Motor neuron (in vitro differentiated cells): ENCODE data around the gene SENP7. TPM values are rescaled to one million over a fixed set of nuclear protein-coding genes. Genes with fewer than 3 reads are reported as not detected.

ENCODE experiments used
- ATAC-seq, 8 experiments: fragments of 200-7000 bp; cut with Tn5 transposase; replicated peaks in 6 of 8; 2 replicates each; pipeline ENCODE4 v1.8.0; 2021; ENCODE audit warnings: mild to moderate bottlenecking in 8 of 8, moderate library complexity in 8 of 8
- H3K27ac ChIP-seq, 2 donors: fragments of 250-450 bp; sonication (Bioruptor Pico); 2 replicates each; pipeline ENCODE4 v1.9.0; 2021; ENCODE audit warnings: antibody characterized with exemption in 2 of 2, mild to moderate bottlenecking in 2 of 2, moderate library complexity in 1 of 2
- H3K4me1 ChIP-seq, 2 donors: fragments of 250-450 bp; sonication (Bioruptor Pico); replicated peaks in 1 of 2; 2 replicates each; pipeline ENCODE4 v1.6.1; 2021; ENCODE audit warnings: antibody characterized with exemption in 2 of 2, mild to moderate bottlenecking in 2 of 2, moderate library complexity in 1 of 2
- H3K4me3 ChIP-seq, 5 donors: fragments of 250-450 bp; sonication (Bioruptor Pico); 2 replicates each; pipeline ENCODE4 v1.9.0; 2021; ENCODE audit warnings: antibody characterized with exemption in 5 of 5, mild to moderate bottlenecking in 5 of 5, moderate library complexity in 4 of 5
- WGBS, 10 experiments: fragments of 450-650 bp; shearing (Covaris generic); methylation state at CpG; one replicate each; pipeline ENCODE4 v1.0.0; 2022; 5-methylcytosine and 5-hydroxymethylcytosine counted together
- in situ Hi-C, 9 experiments: fragments of 400-800 bp; cut with MboI; loops; one replicate each; pipeline ENCODE4 v1.15.0; 2021; ENCODE audit warnings: low sequenced_read_pairs in 9 of 9, low pct_unique_long_range_greater_than_20kb in 2 of 9; ENCODE audit not compliant: unreplicated experiment in 9 of 9
- total RNA-seq, 8 experiments: library from RNA; unstranded; fragments of 300-600 nt; gene quantifications; 2 replicates each; pipeline versions ENCODE4 v1.2.3 to v1.2.4, GENCODE V29; 2022

Gene SENP7
- total RNA-seq, 8 experiments from 2014 or later: 9.3 to 77.7 (median 43.7) TPM

DNA sequence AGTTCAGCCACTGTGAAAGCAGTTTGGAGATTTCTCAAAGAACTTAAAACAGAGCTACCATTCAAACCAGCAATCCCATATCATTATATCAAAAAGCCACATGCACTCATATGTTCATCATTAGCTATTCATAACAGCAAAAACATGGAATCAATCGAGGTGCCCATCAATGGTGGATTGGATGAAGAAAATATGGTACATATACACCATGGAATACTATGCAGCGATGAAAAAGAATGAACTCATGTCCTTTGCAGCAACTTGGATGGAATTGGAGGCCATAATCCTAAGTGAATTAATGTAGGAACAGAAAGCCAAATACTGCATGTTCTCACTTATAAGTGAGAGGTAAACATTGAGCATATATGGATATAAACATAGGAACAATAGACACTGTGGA is 224.7 kb downstream of the SENP7 start:
- H3K4me3 ChIP-seq: no peak overlapping the region
- 33 to 72% (median 53%) methylated on average over 1 to 2 of the region's 2 CpGs; no CpG with 5 or more reads in 4 of the 10 experiments for WGBS, 10 experiments
- no peak for ATAC-seq
- H3K27ac ChIP-seq: no peak overlapping the region
- in situ Hi-C loops: no loop called here
- H3K4me1 ChIP-seq: no peaks in the 10 kb centered on the region

DNA sequence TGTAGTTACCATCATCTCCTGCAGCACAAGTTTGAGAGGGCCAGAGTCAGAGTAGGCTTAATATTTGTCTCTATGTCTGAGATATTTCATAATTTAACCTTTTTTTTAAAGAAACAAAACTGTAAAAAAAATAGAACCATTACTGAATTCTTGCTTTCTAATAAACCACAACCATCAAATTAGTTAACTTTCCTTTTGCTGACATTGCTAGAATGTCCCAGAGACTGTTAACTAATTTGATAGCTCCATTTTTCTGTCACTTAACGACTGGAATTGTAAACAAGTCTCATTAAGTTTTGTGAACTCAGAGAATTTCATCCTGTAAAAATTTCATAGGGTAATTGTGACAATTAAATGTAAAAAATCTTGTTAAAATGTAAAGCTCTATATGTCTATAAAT is 228.3 kb downstream of the SENP7 start:
- ATAC-seq: no peak
- Histone ChIP-seq H3K4me3 (no peak overlapping the region), H3K4me1 (peaks cover 0 to 3% of the 10 kb centered on the region in 2 donors), H3K27ac (no peak overlapping the region)
- WGBS, 10 experiments: 0 to 88% (median 56%) methylated on average over 1 of the region's 1 CpG; no CpG with 5 or more reads in 3 of the 10 experiments
- in situ Hi-C loops: no loop called here

DNA sequence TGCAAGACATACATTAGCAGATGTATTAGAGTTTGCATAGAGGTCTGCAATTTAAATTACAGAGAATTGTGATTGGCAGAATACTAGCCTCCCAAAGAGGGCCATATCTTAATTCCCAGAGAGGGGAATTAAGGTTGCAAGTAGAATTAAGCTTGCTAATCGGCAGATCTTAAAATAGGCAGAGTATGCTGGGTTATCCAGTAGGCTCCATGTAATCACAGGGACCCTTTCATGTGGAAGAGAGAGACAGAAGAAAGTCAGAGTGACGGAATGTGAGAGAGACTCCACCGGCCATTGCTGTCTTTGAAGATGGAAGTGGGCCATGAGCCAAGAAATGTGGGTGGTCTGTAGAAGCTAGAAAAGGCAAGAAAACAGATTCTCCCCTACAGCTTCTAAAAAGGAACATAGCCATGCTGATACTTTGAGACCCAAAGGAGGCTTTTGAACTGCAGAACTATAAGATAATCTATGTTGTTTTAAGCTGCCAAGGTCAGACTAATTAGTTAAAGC is 231.4 kb downstream of the SENP7 start:
- in situ Hi-C loops: no loop called here
- no peak for ATAC-seq
- Histone ChIP-seq H3K27ac (no peak overlapping the region), H3K4me1 (peaks cover 0 to 3% of the 10 kb centered on the region in 2 donors), H3K4me3 (no peak overlapping the region)
- 0 to 86% (median 50%) methylated on average over 1 to 3 of the region's 3 CpGs; no CpG with 5 or more reads in 3 of the 10 experiments for WGBS, 10 experiments

DNA sequence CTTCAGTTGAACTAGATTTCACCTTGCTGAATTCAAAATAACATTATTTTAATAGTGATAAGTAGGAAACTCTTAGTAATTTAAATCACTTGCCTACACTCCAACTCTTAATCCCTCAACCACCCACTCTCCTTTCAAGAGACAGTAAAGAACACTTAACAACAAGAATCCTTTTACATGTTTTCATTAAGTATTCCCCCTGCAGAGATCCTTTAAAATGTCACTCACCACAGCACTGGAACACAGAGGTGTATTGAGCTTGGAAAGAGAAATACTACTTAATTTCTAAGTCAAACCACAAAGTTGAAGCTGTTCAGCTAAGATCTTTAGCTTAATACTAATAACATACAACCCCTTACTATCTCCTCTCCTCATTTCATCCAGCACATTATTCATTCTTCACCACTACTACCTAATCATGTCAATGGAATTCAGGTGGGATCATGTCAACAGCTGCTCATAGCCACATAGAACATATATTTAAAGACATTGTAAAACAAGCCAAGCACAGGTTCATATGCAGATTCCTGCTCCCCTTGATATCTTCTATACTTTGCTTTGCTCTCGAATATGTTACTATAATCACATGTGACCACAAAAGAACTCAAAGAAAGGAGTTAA is 233.1 kb downstream of the SENP7 start:
- 30 to 100% (median 86%) methylated on average over 1 of the region's 1 CpG; no CpG with 5 or more reads in 2 of the 10 experiments for WGBS, 10 experiments
- Histone ChIP-seq H3K4me3 (no peak overlapping the region), H3K4me1 (peaks cover 0 to 3% of the 10 kb centered on the region in 2 donors), H3K27ac (no peak overlapping the region)
- in situ Hi-C loops: no loop called here
- ATAC-seq: no peak

DNA sequence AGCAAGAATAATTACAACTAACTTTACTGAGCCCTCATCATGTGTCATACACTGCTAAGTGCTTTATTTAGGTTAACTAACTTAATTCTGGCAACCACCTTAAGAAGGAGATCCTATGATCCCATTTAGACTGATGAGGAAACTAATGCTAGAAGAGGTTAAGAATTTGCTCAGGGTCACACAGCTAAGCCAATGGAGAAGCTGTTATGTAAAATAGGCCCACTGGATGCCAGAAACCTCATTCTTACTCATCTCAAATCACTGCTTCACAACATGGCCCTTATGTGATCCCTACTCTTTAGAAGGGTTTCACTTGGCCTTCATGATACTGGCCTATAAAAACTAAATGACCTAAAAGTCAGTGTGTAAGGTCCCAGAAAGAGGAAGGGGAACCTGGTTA is 233.8 kb downstream of the SENP7 start:
- ATAC-seq: peak in 1 of 8 experiments; percentile 14
- no peak overlapping the region for H3K27ac ChIP-seq
- in situ Hi-C loops: no loop called here
- no peak overlapping the region for H3K4me3 ChIP-seq
- peaks cover 0 to 3% of the 10 kb centered on the region in 2 donors for H3K4me1 ChIP-seq

DNA sequence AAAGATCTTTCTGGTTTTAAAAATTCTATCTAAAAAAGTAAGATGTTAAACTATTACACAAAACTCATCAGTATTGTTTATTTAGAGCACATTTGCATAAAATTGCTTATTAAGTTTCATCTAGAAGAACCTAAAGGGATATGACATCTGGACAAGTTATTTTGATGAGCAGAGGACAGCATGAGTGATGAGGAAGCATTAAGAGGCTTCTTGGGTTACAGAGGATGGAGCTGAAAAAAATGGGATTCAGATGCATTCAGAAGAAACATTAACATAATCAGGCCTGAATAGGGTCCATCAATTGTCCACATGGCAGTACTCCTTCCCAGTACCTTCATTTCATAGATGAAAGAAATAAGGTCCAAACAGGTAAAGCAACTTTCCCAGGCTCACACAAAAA is 234.3 kb downstream of the SENP7 start:
- peak in 2 of 8 experiments; percentile 50 to 60 for ATAC-seq

More for the DNA sequence above, 234.3 kb downstream of the SENP7 start:
- no peak overlapping the region for H3K4me3 ChIP-seq
- H3K4me1 ChIP-seq: peaks cover 0 to 3% of the 10 kb centered on the region in 2 donors
- H3K27ac ChIP-seq: no peak overlapping the region
- in situ Hi-C loops: no loop called here

Other genes with a start within 250 kb of the SENP7 start
- 1 to 10 TPM in 2 of 8 experiments, under 1 TPM in 6; 0.36 to 2.0 (median 0.86) TPM for gene IMPG2, start 192.6 kb downstream of the SENP7 start, total RNA-seq
- 10 to 100 TPM; 22.9 to 55.4 (median 33.6) TPM for gene TRMT10C, start 48.7 kb upstream of the SENP7 start, total RNA-seq
- 100 to 1,000 TPM in 5 of 8 experiments, 10 to 100 TPM in 3; 82.3 to 212 (median 110) TPM for gene PCNP, start 61.0 kb upstream of the SENP7 start, total RNA-seq
- gene ZBTB11, start 163.9 kb upstream of the SENP7 start, total RNA-seq: 10 to 100 TPM; 15.4 to 95.9 (median 21.7) TPM
- gene RPL24, start 173.5 kb upstream of the SENP7 start, total RNA-seq: 1,000 to 10,000 TPM; 2,374 to 4,493 (median 3,318) TPM
- 10 to 100 TPM in 7 of 8 experiments, 1 to 10 TPM in 1; 9.8 to 29.2 (median 24.1) TPM for gene CEP97, start 211.4 kb upstream of the SENP7 start, total RNA-seq